Heart left ventricle (tissue), 16 donors: ENCODE results near the gene NBPF1. TPM values are rescaled to one million over a fixed set of nuclear protein-coding genes. Genes with fewer than 3 reads are reported as not detected.
"Not testable (repeated sequence)": the region's sequence is repeated elsewhere in the genome, so short reads cannot be mapped to it uniquely, and the experiment has no call there.

Source experiments
- ATAC-seq, 4 donors: fragments of 200-7000 bp; cut with Tn5 transposase; one replicate each; pipeline ENCODE4 v1.9.1; 2020 to 2022; ENCODE audit warnings: moderate library complexity in 4 of 4, mild to moderate bottlenecking in 3 of 4, moderate number of reproducible peaks in 1 of 4
- DNase-seq, 5 donors: peaks; one replicate each; pipeline ENCODE4 v3.0.0-alpha.2; 2020
- H3K27ac ChIP-seq, 12 donors: fragments of 200-600 bp; sonication (generic) in 4 of 12; one replicate each; pipeline versions ENCODE4 v1.5.0 to v1.8.0; 2016 to 2022; ENCODE audit warnings: mild to moderate bottlenecking in 2 of 12
- H3K27me3 ChIP-seq, 9 donors: fragments of 200-600 bp; sonication (generic) in 2 of 9; one replicate each; pipeline versions ENCODE4 v1.5.1 to v1.8.0; 2016 to 2022; ENCODE audit warnings: mild to moderate bottlenecking in 3 of 9
- H3K36me3 ChIP-seq, 9 donors: fragments of 200-600 bp; sonication (generic) in 2 of 9; one replicate each; pipeline versions ENCODE4 v1.5.0 to v1.8.0; 2018 to 2022; ENCODE audit warnings: mild to moderate bottlenecking in 2 of 9
- H3K4me1 ChIP-seq, 12 donors: fragments of 200-600 bp; sonication (generic) in 4 of 12; one replicate each; pipeline versions ENCODE4 v1.5.0 to v1.8.0; 2016 to 2022; ENCODE audit warnings: mild to moderate bottlenecking in 3 of 12
- H3K4me3 ChIP-seq, 12 donors: fragments of 200-600 bp; sonication (generic) in 4 of 12; one replicate each; pipeline versions ENCODE4 v1.5.0 to v1.8.0; 2017 to 2022; ENCODE audit warnings: mild to moderate bottlenecking in 9 of 12, moderate library complexity in 4 of 12
- H3K9me3 ChIP-seq, 12 donors: fragments of 200-600 bp; sonication (generic) in 4 of 12; one replicate each; pipeline versions ENCODE4 v1.5.0 to v1.8.0; 2016 to 2022; ENCODE audit warnings: mild to moderate bottlenecking in 1 of 12
- CTCF ChIP-seq, 12 donors: fragments of 200-600 bp; sonication (generic) in 4 of 12; IDR thresholded peaks; one replicate each; pipeline versions ENCODE4 v1.5.0 to v1.8.0; 2018 to 2022; ENCODE audit warnings: antibody characterized with exemption in 12 of 12, mild to moderate bottlenecking in 5 of 12
- POLR2A ChIP-seq, 2 donors: fragments of 450-650 bp; IDR thresholded peaks; one replicate each; pipeline ENCODE4 v1.6.1; 2017; ENCODE audit warnings: antibody characterized with exemption in 2 of 2, mild to moderate bottlenecking in 2 of 2, moderate library complexity in 2 of 2
- WGBS, 4 donors: extraction: QIAGEN DNeasy Blood & Tissue Kit in 2 of 4; methylation state at CpG; one replicate each; pipeline versions ENCODE4 v1.1.5 to v1.1.7; 2013 to 2018; 5-methylcytosine and 5-hydroxymethylcytosine counted together
- intact Hi-C, 10 donors: fragments of 100-400 bp; cut with DNase I; formaldehyde crosslinking; loops; one replicate each; pipeline versions ENCODE4 v1.11.1 to v1.14.2; 2022
- long read RNA-seq, 3 donors: library from polyadenylated mRNA; unstranded; transcript quantifications; one replicate each; pipeline ENCODE4 v2.0.0, GENCODE V29; 2020 to 2021
- polyA plus RNA-seq, 2 donors: library from polyadenylated mRNA; stranded (reverse); fragments of 200-250 nt; gene quantifications; one replicate each; pipeline ENCODE4 v1.2.3, GENCODE V29; 2013
- total RNA-seq, 9 donors: library from RNA; depleted of rRNA in 2 of 9; stranded (reverse); fragments of >200 nt in 2 of 9; fragmentation: NEBNext Ultra II Directional in 3 of 9; extraction: Animal tissue kit (Norgen Biotek cat#: 25700) in 3 of 9; gene quantifications; one replicate each; pipeline versions ENCODE4 v1.1.0 to v1.2.4, GENCODE V29; 2016 to 2023
- donor health status: ischemic (EF 13 %, LVEDD 7.1; RV severe dilation, severe dysfunction).
- donor health status: healthy with polysubstance abuse.
- donor health status: DM: no; HTN: yes; CAD: no.
- donor health status: DM: no; HTN: no; CAD: no.
- donor health status: ischemic (EF 25% LVEDD 6.9; RV normal size, moderate dysfunction).
- donor health status: ischemic (EF 25% LVEDD 5.7; RV mildly dilated, moderate dysfunction).
- donor health status: healthy.
- donor health status: DM: yes; HTN: yes; CAD: no.
- donor health status: ischemic (EF 35%, LVEDD 5.7; RV mildly dilated, moderate dysfunction).
- donor health status: nonischemic (EF 11% LVEDD 7.7; RV severe dilation, severe dysfunction).
- donor health status: DM: yes; HTN: yes; CAD: no.
- donor health status: PGD.
- donor health status: ischemic (EF 29% LVEDD 5.4; RV normal size, mild dysfunction).
- donor health status: nonischemic (EF 23%, LVEDD 6.1; RV moderate dilation, normal function).

Gene NBPF1
- 10 to 100 TPM in 8 of 9 donors, 1 to 10 TPM in 1; 4.7 to 18.2 (median 14.3) TPM for total RNA-seq
- 1 to 10 TPM; 4.4 to 4.8 TPM for polyA plus RNA-seq
- long read RNA-seq, donor 1, partial matches to known transcripts, result 0 of 8 reads
- long read RNA-seq, donor 1, other reads (novel, unspliced or antisense), result 6 of 8 reads
- long read RNA-seq, donor 2, partial matches to known transcripts, result 4 of 11 reads
- long read RNA-seq, donor 2, other reads (novel, unspliced or antisense), result 5 of 11 reads
- long read RNA-seq, donor 3, partial matches to known transcripts, result 1 of 12 reads
- long read RNA-seq, donor 3, other reads (novel, unspliced or antisense), result 7 of 12 reads

DNA sequence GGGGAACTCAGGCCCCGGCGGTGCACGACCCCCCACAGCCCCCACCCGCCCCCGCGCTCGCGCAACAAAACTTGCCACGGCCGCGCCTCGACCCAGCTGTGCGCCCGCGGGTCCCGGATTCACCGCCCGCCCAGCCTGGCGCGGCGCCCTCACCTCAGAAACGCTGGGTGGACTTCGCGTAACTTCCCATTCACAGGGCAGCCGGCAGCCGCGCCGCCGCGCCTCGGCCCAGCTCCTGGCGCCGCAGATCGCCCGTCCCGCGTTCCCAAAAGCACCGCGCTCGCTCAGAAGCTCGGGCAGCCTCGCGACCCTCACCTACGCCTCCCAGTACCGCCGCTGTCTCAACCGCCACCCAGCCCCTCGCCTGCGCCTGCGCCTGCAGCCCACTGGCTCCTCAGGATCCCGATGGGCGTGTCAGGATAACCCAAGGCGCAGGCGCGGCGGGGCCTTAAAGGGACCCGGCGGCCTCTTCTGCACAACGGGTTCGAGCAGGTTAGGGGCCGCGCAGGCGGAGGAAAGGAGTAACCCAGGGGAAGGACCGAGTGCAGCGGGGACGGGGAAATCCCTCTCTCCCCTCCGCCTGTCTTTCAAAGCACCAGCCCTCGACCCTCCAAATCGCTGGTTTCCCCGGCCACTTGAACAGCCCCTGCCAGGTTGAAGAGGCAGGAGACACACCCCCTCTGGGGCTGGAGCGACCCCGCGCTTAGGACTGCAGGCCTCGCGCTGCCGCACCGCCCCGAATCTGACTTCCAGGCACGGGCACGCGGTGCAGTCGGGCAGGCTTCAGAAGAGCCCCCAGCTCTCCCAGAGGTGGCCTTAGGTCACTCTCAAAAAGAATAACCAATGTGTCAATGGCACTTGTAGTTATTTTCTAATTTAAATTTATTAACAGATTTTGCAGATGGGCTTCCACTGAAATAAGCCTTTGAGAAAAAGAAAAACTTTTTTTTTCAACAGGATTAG lies at the start of gene NBPF1:
Gene NBPF1 (minus strand): TSS at position 380 of the 963 bp plus-strand sequence.
- peak; percentile 98 to 99 (median 99) for ATAC-seq
- peaks cover 3 to 21% (median 17%) of the 10 kb centered on the region in 12 donors for H3K4me1 ChIP-seq
- intact Hi-C loops, result loop anchor here in 3 of 10 donors (1.0 to 2.0 kb wide), 2 partner anchors 31 kb away; no protein-coding TSS in a partner anchor
- peaks cover 0 to 12% (median 0%) of the 10 kb centered on the region in 9 donors for H3K27me3 ChIP-seq
- peak; percentile 95 to 100 (median 97) for DNase-seq
- H3K4me3 ChIP-seq, result peak within 1 kb of the TSS; percentile 48 to 85 (median 61)
- peaks cover 0 to 14% (median 6%) of the 10 kb centered on the region in 9 donors for H3K36me3 ChIP-seq
- H3K9me3 ChIP-seq, result no peaks in the 10 kb centered on the region
- WGBS, 4 donors, result 0 to 1% (median 0%) methylated on average over 82 of the region's 82 CpGs
- H3K27ac ChIP-seq, result peak within 1 kb of the TSS; percentile 23 to 86 (median 80)
- peak in 1 of 2 donors; percentile 99 for TF ChIP-seq POLR2A (IDR thresholded peaks at IDR 0.05)
- TF ChIP-seq CTCF (IDR thresholded peaks at IDR 0.05), result peak in 3 of 12 donors; percentile 3 to 52 (median 9)

DNA sequence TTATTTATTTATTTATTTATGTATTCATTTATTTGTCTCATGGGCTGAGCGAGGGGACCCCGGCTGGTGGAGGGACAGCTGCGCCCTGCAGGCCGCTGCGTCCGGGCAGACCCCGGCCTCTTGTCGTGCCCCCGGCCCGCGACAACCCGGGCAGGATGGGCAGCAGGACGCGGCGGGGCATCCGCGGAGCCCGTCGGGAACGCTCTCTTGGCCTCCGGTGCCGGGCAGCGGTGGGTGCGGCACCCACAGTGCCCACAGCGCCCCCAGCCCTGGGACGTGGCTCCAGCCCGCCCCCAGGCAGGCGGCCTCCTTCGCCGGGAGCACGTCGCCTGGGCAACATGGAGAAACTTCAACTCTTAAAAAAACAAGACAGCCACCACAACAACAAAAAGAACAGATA lies 44.9 kb upstream of the NBPF1 start:
- H3K36me3 ChIP-seq, H3K27me3 ChIP-seq, DNase-seq, H3K9me3 ChIP-seq, H3K4me1 ChIP-seq, H3K4me3 ChIP-seq, H3K27ac ChIP-seq, intact Hi-C loops: not testable (repeated sequence)
- peak in 2 of 4 donors; percentile 39 to 66 for ATAC-seq
- WGBS, 4 donors, result 86 to 91% (median 86%) methylated on average over 14 to 17 of the region's 32 CpGs; no CpG with 5 or more reads in 1 of the 4 donors

GRCh38 chr1:16656981-16657683 lies 43.8 kb upstream of the NBPF1 start:
- H3K27ac ChIP-seq, DNase-seq, H3K4me3 ChIP-seq, H3K27me3 ChIP-seq, H3K4me1 ChIP-seq, H3K9me3 ChIP-seq, H3K36me3 ChIP-seq, intact Hi-C loops: not testable (repeated sequence)
- peak in 1 of 4 donors; percentile 62 for ATAC-seq
- 100% methylated on average over 2 to 3 of the region's 14 CpGs; no CpG with 5 or more reads in 2 of the 4 donors for WGBS, 4 donors

GRCh38 chr1:16656574-16656973 lies 43.2 kb upstream of the NBPF1 start:
- intact Hi-C loops, result not testable (repeated sequence)

DNA sequence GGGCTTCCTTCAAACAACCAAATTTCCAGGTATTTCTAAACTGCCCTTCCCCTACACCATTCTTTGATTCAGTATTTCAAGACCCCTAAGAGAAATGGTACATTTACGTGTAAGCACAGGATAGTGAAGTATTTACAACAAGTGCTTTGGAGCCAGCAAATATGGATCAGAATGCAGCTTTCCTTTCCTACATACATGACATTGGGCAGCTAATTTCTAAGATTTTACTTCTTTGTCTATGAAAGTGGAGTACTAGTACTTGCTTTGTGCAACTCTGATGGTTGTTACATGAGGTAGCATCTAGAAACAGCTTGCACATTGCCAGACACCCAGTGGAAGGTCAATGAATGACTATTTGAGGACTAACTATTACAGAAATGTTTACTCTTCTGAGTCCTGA lies 38.2 kb upstream of the NBPF1 start:
- intact Hi-C loops, H3K27ac ChIP-seq, H3K36me3 ChIP-seq, H3K4me1 ChIP-seq, DNase-seq, ATAC-seq, H3K9me3 ChIP-seq, H3K4me3 ChIP-seq: not testable (repeated sequence)
- H3K27me3 ChIP-seq, result peaks cover 0 to 12% (median 2%) of the 10 kb centered on the region in 9 donors
- 88 to 99% (median 93%) methylated on average over 1 of the region's 1 CpG for WGBS, 4 donors

More at GRCh38 chr1:16656574-16656973, 43.2 kb upstream of the NBPF1 start:
- H3K9me3 ChIP-seq, H3K27ac ChIP-seq, H3K4me3 ChIP-seq, H3K4me1 ChIP-seq, DNase-seq, H3K36me3 ChIP-seq, H3K27me3 ChIP-seq: not testable (repeated sequence)
- ATAC-seq, result peak in 1 of 4 donors; percentile 48
- 44% methylated on average over 1 of the region's 6 CpGs; no CpG with 5 or more reads in 3 of the 4 donors for WGBS, 4 donors

GRCh38 chr1:16649960-16650359 lies 36.6 kb upstream of the NBPF1 start:
- H3K27ac ChIP-seq, ATAC-seq, H3K36me3 ChIP-seq, H3K9me3 ChIP-seq, H3K4me3 ChIP-seq, intact Hi-C loops: not testable (repeated sequence)
- 72 to 83% (median 78%) methylated on average over 9 of the region's 9 CpGs for WGBS, 4 donors
- H3K27me3 ChIP-seq, result peaks cover 0 to 12% (median 2%) of the 10 kb centered on the region in 9 donors
- peaks cover 2 to 12% (median 5%) of the 10 kb centered on the region in 12 donors for H3K4me1 ChIP-seq
- peak in 4 of 5 donors; percentile 14 to 61 (median 24) for DNase-seq

GRCh38 chr1:16649390-16649789 lies 36.0 kb upstream of the NBPF1 start:
- H3K36me3 ChIP-seq, ATAC-seq, H3K27ac ChIP-seq, H3K9me3 ChIP-seq, intact Hi-C loops, H3K4me3 ChIP-seq: not testable (repeated sequence)
- Histone ChIP-seq H3K4me1 (peaks cover 2 to 14% (median 9%) of the 10 kb centered on the region in 12 donors), H3K27me3 (peaks cover 0 to 12% (median 2%) of the 10 kb centered on the region in 9 donors)
- 79 to 87% (median 85%) methylated on average over 5 of the region's 6 CpGs for WGBS, 4 donors
- peak in 4 of 5 donors; percentile 5 to 26 (median 14) for DNase-seq

DNA sequence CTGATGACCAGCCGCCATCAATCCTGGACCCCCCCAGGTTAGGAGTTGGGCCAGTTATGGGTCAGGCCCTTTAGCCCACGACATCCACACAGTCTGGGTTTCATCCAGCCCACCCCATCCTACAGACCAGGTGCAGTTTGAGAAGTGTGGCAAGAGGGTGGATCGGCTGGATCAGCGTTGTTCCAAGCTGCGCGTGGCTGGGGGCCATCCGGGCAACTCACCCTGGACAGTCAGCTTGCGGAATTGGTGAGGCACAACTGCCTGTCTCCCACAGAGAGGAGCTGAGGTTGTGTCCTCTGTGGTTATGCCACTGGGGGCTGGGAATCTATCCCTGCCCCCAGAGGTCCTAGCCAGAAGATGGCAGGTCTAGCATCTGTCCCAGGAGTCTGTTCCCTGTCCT lies 35.4 kb upstream of the NBPF1 start:
- H3K4me3 ChIP-seq, H3K27ac ChIP-seq, ATAC-seq, H3K9me3 ChIP-seq, intact Hi-C loops, H3K36me3 ChIP-seq: not testable (repeated sequence)
- 91 to 95% methylated on average over 7 of the region's 8 CpGs; no CpG with 5 or more reads in 2 of the 4 donors for WGBS, 4 donors
- Histone ChIP-seq H3K4me1 (peaks cover 2 to 20% (median 11%) of the 10 kb centered on the region in 12 donors), H3K27me3 (peaks cover 0 to 12% (median 2%) of the 10 kb centered on the region in 9 donors)
- peak in 4 of 5 donors; percentile 6 to 21 (median 13) for DNase-seq
